Ishikawa (cell line): ENCODE measurements around the gene TOMM22.

Experiments
- CEBPB ChIP-seq: IDR thresholded peaks from 2 replicates; pipeline ENCODE4 v1.6.1; 2012
- CREB1 ChIP-seq: IDR thresholded peaks from 2 replicates; pipeline ENCODE4 v1.6.1; 2012; ENCODE audit warnings: low read depth
- EGR1 ChIP-seq: IDR thresholded peaks from 2 replicates; pipeline ENCODE4 v1.6.1; 2012
- EP300 ChIP-seq: IDR thresholded peaks from 2 replicates; pipeline ENCODE4 v1.6.1; 2012; ENCODE audit warnings: borderline replicate concordance
- FOXM1 ChIP-seq: IDR thresholded peaks from 2 replicates; pipeline ENCODE4 v1.6.1; 2012; ENCODE audit warnings: low read depth, borderline replicate concordance
- NFIC ChIP-seq: IDR thresholded peaks from 2 replicates; pipeline ENCODE4 v1.6.1; 2012
- RAD21 ChIP-seq: IDR thresholded peaks from 2 replicates; pipeline ENCODE4 v1.6.1; 2012; ENCODE audit warnings: low read depth
- REST ChIP-seq: IDR thresholded peaks from 2 replicates; pipeline ENCODE4 v1.6.1; 2012; ENCODE audit warnings: low read depth, mild to moderate bottlenecking
- TAF1 ChIP-seq: IDR thresholded peaks from 2 replicates; pipeline ENCODE4 v1.6.1; 2012; ENCODE audit warnings: low read depth, mild to moderate bottlenecking
- TCF12 ChIP-seq: IDR thresholded peaks from 2 replicates; pipeline ENCODE4 v1.6.1; 2012; ENCODE audit warnings: low read depth
- TEAD4 ChIP-seq: IDR thresholded peaks from 2 replicates; pipeline ENCODE4 v1.6.1; 2012
- YY1 ChIP-seq: IDR thresholded peaks from 2 replicates; pipeline ENCODE4 v1.6.1; 2012; ENCODE audit warnings: low read depth
- ZBTB7A ChIP-seq: IDR thresholded peaks from 2 replicates; pipeline ENCODE4 v1.6.1; 2012; ENCODE audit warnings: low read depth
- TF ChIP-seq, protein P1 (sequence below): IDR thresholded peaks from 2 replicates; pipeline ENCODE4 v1.6.1; 2012
- TF ChIP-seq, protein P2 (sequence below): IDR thresholded peaks from 2 replicates; pipeline ENCODE4 v1.6.1; 2012

The TOMM22 gene

GRCh38 chr22:38710351-38710750 is 28.6 kb downstream of the TOMM22 start:
- TF ChIP-seq FOXM1 (no peak), YY1 (no peak), TCF12 (no peak), REST (no peak), TEAD4 (no peak), EGR1 (no peak), CREB1 (no peak), CEBPB (no peak)
- TF ChIP-seq, protein P1, sequence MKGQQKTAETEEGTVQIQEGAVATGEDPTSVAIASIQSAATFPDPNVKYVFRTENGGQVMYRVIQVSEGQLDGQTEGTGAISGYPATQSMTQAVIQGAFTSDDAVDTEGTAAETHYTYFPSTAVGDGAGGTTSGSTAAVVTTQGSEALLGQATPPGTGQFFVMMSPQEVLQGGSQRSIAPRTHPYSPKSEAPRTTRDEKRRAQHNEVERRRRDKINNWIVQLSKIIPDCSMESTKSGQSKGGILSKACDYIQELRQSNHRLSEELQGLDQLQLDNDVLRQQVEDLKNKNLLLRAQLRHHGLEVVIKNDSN = no peak
- TF ChIP-seq, protein P2, sequence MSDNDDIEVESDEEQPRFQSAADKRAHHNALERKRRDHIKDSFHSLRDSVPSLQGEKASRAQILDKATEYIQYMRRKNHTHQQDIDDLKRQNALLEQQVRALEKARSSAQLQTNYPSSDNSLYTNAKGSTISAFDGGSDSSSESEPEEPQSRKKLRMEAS = no peak

- no peak for TF ChIP-seq EGR1
- TF ChIP-seq ZBTB7A = no peak
- TF ChIP-seq, protein P2 = no peak
- no peak for TF ChIP-seq CREB1
- no peak for TF ChIP-seq RAD21
These were observed 29.1 kb downstream of the TOMM22 start for GRCh38 chr22:38710866-38711265.

DNA sequence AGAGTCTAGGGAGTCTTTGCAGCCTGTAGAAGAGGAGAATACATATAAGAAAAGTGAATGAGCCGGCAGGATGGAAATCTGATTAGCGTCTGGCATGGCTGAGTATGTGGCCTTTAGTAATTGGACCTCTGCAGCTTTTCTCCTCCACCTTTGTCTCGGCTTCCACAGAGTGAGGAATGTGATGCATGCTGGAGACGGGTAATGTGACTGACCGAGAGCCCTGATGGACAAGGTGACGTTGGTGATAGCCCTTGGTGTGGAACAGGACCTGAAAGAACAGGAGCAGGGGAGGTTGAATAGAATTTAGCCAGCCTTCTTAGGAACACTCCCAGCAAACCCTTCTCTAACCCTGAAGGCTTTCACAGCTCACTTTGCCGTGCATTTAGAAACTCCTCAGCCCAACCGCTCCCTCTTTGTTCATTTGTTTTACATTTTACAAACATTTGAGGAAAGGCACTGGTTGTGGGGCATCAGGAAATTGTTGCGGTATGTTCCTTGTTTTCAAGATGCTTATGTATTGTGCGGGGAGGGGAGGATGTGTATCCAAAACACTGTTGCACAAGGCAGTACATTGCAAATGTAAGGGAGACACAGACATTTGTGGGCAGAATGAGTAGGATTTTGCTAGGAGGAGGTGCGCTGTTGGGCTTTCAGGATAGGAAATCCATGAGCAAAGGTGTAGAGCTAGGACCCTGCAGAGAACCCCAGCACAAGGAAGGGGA is 30.9 kb downstream of the TOMM22 start:
- TF ChIP-seq, protein P1 = no peak

GRCh38 chr22:38713921-38714320 is 32.2 kb downstream of the TOMM22 start:
- TF ChIP-seq NFIC (no peak), EGR1 (no peak), REST (no peak), FOXM1 (no peak)
- TF ChIP-seq, protein P2 = no peak

- TF ChIP-seq NFIC (no peak), TAF1 (no peak), REST (no peak), CEBPB (no peak), EP300 (no peak)
These were observed 33.5 kb downstream of the TOMM22 start for GRCh38 chr22:38715176-38715764.
